GM19455 (cell line): Measurements from ENCODE around the gene ATP11A.
"Not testable (repeated sequence)": the region's sequence is repeated elsewhere in the genome, so short reads cannot be mapped to it uniquely, and the experiment has no call there.

ENCODE experiments used
- ATAC-seq: cut with Tn5 transposase; IDR thresholded peaks from one replicate; pipeline ENCODE4 v1.9.1; 2021; ENCODE audit not compliant: unreplicated experiment

ATP11A gene

DNA sequence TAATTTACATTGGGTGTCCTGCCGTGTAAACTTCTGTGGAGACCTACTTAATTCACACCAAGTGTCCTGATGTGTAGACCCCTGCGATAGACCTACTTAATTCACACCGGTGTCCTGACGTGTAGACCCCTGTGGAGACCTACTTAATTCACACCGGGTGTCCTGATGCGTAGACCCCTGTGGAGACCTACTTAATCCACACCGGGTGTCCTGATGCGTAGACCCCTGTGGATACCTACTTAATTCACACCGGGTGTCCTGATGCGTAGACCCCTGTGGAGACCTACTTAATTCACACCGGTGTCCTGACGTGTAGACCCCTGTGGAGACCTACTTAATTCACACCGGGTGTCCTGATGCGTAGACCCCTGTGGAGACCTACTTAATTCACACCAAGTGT is 97.0 kb downstream of the ATP11A start:
- ATAC-seq = not testable (repeated sequence)

DNA sequence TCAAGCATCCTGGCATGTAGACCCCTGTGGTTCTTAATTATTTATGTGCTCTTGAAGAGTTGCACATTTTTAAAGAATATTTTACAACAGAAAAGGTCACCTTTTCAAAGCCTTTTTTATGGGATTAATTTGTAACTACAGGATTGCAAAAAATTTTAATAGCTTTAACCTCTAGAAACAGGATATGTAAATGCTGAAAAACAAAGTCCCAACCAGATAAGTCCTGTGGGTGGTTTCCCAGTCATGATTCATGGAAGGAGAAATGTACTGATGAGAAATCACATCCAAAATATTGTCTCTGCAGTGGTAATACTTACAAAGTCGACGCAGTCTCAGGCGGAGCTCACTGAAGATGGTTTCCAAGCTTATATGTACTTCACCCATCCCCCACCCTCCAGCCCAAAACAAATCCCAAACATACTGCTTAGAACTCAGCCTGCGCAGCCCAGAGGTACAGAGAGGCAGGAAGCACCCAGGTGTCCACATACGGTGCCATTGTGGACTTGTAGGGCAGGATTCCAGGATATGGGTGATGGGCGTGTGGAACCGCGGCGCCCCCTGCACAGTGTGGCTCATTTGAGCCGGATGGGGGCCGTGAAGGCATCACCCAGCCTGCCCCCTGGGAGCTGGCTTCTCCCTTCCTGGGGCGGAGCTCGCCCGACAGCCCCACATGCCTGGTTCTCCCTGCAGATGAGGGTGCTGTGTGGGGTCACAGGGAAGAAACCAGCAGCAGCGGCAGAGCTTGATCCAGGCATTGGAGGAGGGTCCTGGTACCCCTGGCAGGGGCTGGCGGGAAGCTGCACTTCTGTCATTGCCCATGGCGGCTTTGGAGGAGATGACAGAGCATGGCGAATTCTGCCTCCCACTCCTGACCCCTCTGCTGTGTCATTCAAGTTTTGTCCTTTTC is 101.2 kb downstream of the ATP11A start:
- no peak for ATAC-seq

DNA sequence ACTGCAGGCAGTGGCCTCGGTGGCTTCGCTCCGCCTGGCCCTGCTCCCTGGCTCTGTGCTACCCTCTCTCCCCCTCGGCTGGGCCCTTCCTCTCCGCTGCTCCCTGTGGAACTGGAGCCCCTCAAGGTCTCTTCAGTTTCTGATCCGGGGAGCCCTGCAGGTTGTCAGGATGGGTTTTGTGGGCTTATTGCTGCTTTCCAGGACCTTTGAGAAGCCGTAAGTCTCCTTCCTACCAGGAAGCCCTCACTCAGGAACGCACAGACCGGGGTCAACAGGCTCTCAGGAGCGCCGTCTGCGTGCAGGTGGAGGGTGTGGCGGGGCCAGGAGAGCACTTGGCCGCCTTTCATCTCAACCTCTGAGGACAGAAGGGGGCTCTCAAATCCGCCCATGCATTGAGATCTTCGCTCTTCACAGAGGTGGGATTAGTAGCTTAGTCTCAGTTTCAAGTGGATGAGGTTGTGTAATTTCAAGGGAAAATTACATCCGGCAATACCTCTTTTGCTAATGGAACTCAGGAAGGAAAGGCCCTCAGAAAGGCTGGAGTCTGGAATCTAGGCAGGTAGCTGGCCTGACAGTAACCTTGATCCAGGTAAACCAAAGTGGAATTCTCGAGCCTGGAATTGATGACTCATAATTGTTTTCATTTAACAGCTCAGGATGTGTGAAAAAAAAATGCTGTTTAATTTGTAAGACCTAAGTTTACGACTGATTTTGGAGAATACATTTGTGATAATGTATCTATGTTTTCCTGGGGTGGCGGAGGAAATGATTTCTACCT is 102.0 kb downstream of the ATP11A start:
- no peak for ATAC-seq

DNA sequence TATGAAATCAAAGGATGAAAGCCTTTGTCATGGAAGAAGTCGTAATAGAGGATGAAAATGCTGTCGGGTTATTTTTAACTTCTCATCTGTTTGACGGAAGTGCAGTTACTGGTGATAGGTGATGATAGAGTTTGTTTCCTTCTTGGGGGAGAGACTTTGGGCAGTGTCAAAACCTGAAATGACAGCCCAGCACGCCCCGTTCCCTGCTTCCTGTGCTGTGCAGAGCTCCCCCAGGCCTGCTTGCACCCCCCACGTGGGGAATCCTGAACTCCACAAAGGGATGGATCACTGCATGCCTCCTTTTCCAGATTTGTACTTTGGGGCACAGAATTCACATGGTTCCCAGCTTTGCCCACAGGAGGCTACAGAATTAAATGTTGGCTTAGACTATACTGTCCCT is 102.7 kb downstream of the ATP11A start:
- ATAC-seq = no peak

DNA sequence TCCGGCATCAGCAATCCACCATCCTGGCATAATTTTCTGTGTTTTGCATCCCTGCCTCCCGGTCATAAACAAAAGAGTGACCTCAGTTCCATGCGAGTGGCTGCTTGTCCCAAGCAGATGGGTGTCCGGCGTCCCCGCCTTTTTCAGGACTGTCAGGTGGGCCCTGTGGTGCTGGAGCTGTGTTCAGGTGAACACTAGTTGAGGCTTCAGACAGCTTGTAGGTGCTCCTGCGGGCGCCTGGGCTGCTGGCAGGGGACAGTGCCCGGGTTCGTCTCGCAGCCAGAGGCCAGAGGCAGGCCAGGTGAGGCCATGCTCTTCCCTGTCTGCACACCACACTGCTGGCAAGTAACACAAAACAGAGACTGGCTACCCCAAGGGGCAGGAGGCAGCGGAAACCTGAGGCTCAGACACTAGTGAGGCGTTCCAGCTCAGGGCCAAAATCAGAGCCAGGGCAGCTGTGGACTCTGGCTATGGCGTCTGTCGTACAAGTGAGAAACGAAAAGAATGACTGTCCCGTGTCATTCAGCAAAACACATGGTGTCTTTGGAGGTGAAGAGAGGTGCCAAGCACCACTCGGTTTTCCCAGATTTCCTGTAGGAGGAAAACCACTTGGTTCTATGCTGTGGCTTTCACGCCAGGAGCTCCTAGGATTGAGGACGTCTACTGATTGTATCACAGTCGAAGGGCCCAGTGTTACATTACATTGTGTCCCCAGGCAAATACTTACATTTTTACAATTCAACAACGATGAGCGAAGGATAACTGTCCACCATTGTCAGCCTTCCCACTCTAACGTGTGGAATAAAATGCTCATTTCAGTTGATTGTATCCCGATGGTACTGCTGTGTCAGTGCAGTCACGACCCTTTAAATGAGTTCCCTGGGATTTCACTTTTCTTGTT is 104.0 kb downstream of the ATP11A start:
- ATAC-seq = no peak

DNA sequence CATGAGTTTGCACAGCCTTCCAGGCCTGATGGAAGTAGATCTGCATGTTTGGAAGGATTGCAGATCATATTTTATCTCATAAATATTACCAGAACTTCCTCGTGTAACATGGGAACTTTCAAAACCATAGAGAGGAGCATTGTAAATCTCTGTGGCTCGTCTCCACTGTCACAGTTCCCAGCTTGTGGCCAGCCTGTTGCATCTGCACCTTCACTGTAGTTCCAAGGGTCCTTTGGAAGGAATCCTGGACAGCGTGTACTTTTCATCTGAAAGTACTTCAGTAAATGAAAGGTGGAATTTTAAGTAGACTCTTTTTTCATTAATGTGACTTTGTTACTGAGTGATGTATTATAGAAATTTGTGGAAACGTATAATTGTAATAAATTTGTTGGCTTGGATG is 105.4 kb downstream of the ATP11A start:
- ATAC-seq = no peak

DNA sequence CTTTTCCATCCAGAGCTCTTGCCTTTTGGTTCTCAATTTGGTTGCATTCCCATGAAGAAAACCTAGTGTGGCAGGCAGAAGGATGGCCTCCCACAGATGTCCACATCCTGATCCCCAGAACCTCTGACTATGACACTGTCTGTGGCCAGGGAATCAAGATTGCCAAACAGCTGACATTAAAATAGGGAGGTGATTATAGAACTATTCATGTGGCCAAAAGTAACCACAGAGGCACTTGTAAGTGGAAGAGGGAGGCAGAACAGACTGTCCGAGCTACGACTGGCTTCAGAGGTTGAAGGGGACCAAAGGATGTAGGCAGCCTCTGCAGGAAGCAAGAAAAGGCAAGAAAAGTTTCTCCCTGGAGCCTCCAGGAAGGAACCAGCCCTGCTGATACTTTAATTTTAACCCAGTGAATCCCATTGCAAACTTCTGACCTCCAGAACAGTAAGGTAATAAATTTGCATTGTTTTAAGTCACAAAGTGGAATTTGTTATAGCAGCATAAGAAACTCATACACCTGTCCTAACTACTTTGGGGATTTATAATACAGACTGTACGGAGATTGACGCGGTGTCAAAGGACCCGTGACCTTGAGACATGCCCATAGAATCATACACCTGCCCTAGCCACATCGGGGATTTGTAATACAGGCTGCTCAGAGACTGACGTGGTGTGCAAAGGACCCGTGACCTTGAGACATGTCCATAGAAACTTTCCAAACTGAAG is 106.5 kb downstream of the ATP11A start:
- ATAC-seq = no peak

DNA sequence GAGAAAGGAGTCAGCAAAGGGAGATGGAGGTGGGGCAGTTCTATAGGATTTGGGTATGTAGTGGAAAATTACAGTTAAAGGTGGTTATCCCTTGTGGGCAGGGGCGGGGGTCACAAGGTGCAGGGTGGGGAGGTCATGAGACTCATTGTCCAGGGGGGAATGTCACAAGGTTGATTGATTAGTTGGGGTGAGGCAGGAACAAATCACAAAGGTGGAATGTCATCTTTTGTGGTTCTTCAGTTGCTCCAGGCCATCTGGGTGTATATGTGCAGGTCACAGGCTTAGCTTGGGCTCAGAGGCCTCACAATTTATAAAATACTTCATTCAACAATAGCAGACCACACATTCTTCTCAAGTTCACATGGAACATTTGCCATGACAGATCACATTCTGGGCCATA is 109.6 kb downstream of the ATP11A start:
- no peak for ATAC-seq

DNA sequence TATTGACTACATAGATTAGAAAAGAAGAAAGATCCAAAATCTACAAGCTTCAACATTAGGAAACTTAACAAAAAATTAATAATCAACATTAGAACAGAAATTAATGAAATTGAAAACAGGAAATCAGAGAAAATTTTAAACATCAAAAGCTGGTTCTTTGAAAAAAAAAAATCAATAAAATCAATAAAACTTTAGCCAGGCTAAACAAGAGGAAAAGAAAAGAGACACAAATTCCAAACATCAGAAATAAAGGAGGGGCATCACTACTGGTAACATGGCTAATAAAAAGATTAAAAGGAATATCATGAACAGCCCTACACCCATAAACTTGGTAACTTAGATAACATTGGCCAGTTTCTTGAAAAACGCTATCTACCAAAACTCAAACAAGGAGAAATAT is 110.2 kb downstream of the ATP11A start:
- ATAC-seq = no peak

DNA sequence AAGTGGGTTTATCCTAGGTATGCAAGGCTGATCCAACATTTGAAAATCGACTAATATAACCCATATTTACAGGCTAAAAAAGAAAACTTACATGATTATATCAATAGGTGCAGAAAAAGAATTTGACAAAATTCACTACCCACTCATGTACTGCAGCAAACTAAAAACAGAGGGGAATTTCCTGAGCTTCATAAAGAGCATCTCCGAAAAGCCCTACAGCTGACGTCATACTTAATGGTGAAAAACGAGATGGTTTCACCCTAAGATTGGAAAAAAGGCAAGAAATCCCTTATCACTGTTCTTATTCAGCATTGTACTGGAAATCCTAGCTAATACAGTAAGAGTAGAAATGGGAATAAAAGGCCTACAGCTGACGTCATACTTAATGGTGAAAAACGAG is 111.0 kb downstream of the ATP11A start:
- ATAC-seq = not testable (repeated sequence)

DNA sequence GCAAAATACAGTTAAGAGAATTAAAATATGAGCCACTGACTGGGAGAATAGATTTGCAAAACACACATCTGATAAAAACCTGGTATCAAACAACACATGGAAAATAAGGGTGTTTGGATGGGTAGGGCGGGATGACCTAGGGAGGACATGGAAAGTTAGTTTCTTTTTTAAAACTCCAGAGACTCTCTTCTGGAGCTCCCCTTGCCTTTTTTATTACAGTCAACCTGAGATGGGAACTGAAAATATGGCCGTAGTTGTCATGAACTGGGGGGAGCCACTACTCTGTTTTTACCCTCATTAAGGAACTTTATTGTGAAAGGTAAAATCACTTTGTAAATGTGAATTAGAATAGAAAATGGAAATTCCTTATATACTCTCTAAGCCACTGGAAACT is 113.0 kb downstream of the ATP11A start:
- ATAC-seq = peak; percentile 46

DNA sequence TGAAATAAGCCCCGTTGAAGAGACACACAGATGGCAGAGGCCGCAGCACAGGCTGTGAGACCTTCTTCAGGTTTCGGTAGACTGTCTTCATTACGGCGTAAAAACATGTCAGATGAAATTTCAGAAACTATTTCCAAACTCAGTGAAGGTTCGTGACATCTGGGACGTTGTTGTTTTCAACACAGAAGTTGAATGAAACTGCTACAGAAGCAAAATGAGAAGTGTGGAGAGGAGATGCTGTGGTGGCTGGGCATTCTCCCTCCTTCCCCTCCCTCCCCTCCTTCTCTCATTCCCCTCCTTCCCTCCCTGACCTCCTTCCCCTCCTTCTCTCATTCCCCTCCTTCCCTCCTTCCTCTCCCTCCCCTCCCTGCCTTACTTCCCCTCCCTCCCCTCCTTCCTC is 113.6 kb downstream of the ATP11A start:
- peak; percentile 69 for ATAC-seq

DNA sequence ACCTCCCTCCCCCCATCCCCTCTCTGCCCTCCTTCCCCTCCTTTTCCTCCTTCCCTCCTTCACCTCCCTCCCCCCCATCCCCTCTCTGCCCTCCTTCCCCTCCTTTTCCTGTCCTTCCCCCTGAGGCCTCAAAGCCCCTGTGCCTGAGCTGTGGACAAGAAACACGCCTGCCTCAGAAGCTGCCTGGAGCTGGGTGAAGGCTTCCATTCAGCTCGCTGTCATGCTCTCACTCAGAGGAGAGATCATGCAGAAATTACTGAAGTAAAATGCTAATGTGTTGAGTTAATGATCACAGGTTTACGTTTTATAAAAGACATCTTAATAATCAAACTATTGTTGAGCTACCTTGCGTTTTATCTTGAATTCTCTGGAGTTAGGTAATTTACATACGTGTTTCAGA is 114.5 kb downstream of the ATP11A start:
- no peak for ATAC-seq

DNA sequence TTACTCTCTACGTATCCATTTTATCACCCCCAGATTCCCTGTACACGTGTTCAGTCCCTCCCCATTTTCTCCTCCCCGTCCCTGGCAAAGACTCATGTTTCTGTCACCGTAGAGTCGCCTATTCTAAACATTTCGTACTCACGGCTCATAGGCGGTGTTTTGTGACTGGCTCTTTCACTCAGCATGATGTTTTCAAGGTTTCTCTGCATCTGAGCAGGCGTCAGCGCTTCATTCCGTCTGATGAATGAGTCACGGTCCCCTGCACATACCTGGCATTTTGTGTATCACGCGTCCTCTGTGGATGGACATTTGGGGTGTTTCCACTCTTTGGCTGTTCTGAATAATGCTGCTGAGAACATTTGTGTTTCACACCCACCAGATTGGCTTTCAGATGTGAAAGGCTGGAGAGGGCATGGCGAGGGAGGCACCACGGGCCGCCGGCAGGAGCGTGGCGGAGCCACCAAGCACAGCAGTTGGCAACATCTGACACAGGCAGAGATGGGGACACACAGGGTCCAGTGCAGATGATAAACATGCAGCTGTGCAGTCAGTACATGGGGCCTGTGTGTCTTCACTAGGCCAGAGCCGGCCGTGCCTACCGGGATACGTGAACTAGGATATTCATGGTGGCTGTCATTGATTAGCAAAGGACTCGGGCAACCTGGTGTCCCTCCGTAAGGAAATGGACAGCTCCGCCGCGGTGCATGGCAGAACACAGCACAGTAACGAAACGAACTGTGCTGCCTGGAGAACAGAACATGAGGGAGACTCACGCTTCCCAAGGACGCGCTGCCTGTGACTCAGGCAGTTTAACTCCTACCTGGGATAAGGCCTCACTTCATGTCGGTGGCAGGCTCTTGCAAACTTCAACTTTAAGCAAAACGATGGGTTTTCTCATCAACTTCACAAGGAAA is 117.2 kb downstream of the ATP11A start:
- no peak for ATAC-seq

DNA sequence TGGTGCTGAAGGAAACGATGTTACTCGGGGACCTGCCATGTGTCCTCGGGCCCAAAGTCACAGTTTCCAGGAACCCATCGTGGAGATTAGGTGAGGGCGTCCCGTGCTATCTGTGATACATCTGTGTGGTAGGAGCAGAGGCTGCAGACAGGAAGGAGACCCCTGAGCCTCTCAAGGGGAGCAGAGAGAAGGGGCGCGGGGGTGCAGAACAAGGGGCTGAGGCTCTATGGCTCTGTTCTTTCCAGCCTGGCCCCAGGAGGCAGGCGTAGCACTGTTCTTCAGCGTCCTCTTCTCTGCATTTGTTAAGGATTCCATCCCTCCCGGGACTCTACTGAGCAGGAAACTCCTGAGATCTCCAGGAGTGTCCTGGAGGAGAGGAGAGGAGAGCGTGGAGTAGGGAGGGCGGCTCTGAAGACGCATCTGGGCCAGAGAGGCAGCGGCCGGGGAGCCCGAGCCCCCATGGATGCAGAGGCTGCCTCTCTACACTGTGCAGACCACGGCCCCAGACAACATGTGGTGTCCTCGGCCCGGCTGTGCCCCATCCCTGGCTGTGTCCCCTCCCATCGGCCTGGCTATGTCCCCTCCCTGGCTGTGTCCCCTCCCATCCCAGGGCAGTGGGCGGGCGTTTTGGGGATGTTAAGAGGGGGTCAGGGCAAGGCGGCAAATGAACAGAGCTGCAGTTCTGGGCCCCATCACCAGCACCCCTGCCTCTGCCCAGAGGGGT is 118.0 kb downstream of the ATP11A start:
- ATAC-seq = no peak

DNA sequence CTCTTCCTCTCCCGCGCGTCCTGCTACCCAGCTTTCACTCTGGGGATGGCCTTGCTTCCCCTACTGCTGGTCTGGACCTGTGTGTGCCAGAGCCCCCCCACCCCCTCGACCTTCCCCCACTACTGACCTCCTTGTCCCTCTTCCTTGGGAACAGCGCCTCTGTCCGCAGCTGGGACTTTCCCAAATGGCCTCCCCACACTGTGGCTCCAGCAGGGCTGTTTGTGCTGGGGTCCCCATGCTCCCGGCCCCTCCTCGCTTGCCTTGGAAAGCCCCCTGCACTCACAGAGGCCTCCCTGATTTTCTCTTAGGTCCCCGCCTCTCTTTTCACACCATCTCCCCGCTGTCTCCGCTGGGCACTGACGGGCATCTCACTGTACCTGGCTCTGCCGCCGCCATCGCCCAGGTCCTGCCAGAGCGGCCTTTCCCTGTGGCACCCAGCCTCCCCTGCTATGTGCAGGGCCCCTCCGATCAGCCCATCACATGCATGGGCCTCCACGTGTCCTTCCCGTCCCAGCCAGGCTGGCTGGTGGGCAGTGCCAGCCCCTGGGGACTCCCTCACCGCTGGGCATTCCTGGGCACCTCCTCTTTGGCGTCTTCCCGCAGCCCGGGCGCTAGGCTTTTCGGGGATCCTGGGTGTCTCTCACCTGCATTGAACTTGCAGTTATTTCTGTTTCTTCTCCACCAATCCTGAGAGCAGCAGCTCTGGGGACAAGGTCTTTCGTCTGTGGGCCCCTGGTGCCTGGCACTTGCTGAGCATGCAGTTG is 118.7 kb downstream of the ATP11A start:
- ATAC-seq = no peak

DNA sequence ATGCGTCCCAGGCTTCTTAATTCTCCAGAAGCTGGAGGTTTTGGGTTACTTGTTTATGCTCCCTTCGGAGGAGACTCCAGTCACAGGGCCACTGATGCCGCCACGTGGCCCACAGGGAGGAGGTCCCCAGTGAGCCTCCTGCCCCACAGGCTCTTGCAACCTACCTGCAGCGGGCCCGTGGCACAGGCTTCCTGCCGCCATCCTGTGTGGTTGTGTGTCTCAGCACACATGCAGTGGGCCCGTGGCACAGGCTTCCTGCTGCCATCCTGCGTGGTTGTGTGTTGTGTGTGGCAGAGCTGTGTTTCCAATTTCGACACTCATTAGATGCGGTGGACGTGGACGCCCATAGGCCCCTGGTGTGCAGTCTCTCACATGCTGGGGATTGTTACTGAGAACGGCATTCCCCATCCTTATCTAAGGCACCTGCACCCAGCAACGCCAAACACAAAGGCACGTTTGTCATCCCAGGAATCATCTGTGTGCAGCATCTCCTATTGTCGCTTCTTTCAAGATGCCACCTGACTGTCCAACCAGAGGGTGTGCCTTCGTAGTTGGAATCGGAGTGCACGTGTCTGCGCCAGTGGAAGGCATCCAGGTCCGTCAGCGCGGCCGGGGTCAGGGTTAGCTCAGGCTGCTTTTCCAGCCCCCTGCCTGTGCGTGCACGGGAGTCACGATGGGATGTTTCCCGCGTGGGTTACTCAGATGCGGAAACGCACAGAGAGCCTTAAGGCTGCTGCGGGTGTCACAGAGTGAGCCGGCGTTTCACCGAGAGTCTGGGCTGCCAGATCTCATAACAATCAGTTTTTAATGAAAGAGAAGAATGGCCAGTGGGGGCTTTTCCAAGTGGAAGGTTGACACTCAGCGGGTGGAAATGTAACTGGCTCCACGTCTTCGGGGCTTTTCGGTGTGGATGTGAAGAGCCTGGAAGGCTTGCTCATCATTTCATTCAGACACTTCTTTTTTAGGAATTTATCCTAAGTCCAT is 119.8 kb downstream of the ATP11A start:
- ATAC-seq = no peak
